Endothelial cell of umbilical vein (primary cell): ENCODE results near the gene SYDE1. TPM values are rescaled to one million over a fixed set of nuclear protein-coding genes. Genes with fewer than 3 reads are reported as not detected.

ENCODE experiments used
- polyA plus RNA-seq, 4 experiments: library from polyadenylated mRNA; depleted of rRNA in 3 of 4; stranded (reverse) in 3 of 4; unstranded in 1 of 4; fragments of >200 nt; gene quantifications; 2 replicates each; pipeline versions ENCODE4 v1.2.1 to v1.2.3, GENCODE V29; 2011 to 2012; ENCODE audit warnings: missing spikeins in 1 of 4
- small RNA-seq: library from RNA; depleted of rRNA; stranded (forward); fragments of <200 nt; gene quantifications from one replicate; pipeline ENCODE3, GENCODE V24; 2012; ENCODE audit warnings: low replicate concordance, low read depth; ENCODE audit not compliant: insufficient read depth, insufficient read length
- total RNA-seq: library from RNA; stranded (reverse); gene quantifications from 2 replicates; pipeline ENCODE4 v1.2.3, GENCODE V29; 2021

Gene SYDE1
- total and polyA plus RNA-seq, 2 donors (not counting 3 experiments of a cell fraction or from before 2014, with no cell fraction given) = 33.1 to 35.3 TPM

Small RNAs within 50 kb of the gene (small RNA-seq; reads per million reads assigned to genes)
- gene RNU6-782P = not detected

Other genes starting within 250 kb of the SYDE1 start
- gene OR7A17, start 221.3 kb upstream of the SYDE1 start, total RNA-seq = not detected in 2 replicates
- not detected in 2 replicates for gene OR7A17, start 221.3 kb upstream of the SYDE1 start, polyA plus RNA-seq
- not detected in 2 replicates for gene OR7C2, start 165.9 kb upstream of the SYDE1 start, total RNA-seq
- not detected in 2 replicates for gene OR7C2, start 165.9 kb upstream of the SYDE1 start, polyA plus RNA-seq
- gene SLC1A6, start 127.5 kb upstream of the SYDE1 start, total RNA-seq = not detected in 2 replicates
- not detected in 2 replicates for gene SLC1A6, start 127.5 kb upstream of the SYDE1 start, polyA plus RNA-seq
- not detected in 2 replicates for gene CASP14, start 57.9 kb upstream of the SYDE1 start, total RNA-seq
- gene CASP14, start 57.9 kb upstream of the SYDE1 start, polyA plus RNA-seq = not detected in 2 replicates
- not detected in 2 replicates for gene OR1I1, start 25.2 kb upstream of the SYDE1 start, total RNA-seq
- gene OR1I1, start 25.2 kb upstream of the SYDE1 start, polyA plus RNA-seq = not detected in 2 replicates
- gene NOTCH3, start 93.6 kb downstream of the SYDE1 start, total RNA-seq = 1.2 and 1.5 TPM in 2 replicates
- 0.63 and 0.67 TPM in 2 replicates for gene NOTCH3, start 93.6 kb downstream of the SYDE1 start, polyA plus RNA-seq
- gene EPHX3, start 125.0 kb downstream of the SYDE1 start, total RNA-seq = 0.55 and 0.58 TPM in 2 replicates
- 0.56 and 0.70 TPM in 2 replicates for gene EPHX3, start 125.0 kb downstream of the SYDE1 start, polyA plus RNA-seq
- 117 and 125 TPM in 2 replicates for gene BRD4, start 225.1 kb downstream of the SYDE1 start, total RNA-seq
- gene BRD4, start 225.1 kb downstream of the SYDE1 start, polyA plus RNA-seq = 13.6 and 14.9 TPM in 2 replicates